ENCODE measurements around the gene KCNMA1. TPM values are rescaled to one million over a fixed set of nuclear protein-coding genes. Genes with fewer than 3 reads are reported as not detected.

KCNMA1 gene
- total RNA-seq, 1 donor from 2014 or later = 87.6 TPM

GRCh38 chr10:77082601-77083252 is 554.9 kb downstream of the KCNMA1 start:
- DNase-seq (ENCODE audit: low spot score) = no peak
- Mint-ChIP-seq H3K27ac (ENCODE audit: unreplicated experiment) (no peak overlapping the region), H3K27me3 (ENCODE audit: low read depth) (no peaks in the 10 kb centered on the region)

GRCh38 chr10:77081481-77081891 is 556.1 kb downstream of the KCNMA1 start:
- Mint-ChIP-seq H3K9me3 (ENCODE audit: low read depth) (no peaks in the 10 kb centered on the region), H3K27me3 (ENCODE audit: low read depth) (no peaks in the 10 kb centered on the region), H3K27ac (ENCODE audit: unreplicated experiment) (no peak overlapping the region), H3K36me3 (ENCODE audit: low read depth) (peaks cover 25% of the 10 kb centered on the region), H3K4me1 (ENCODE audit: low read depth) (no peaks in the 10 kb centered on the region), H3K4me3 (ENCODE audit: unreplicated experiment) (no peak overlapping the region)
- DNase-seq (ENCODE audit: low spot score) = no peak
- TF ChIP-seq CTCF (IDR thresholded peaks at IDR 0.05) = no peak

More at GRCh38 chr10:77082601-77083252, 554.9 kb downstream of the KCNMA1 start:
- H3K36me3 Mint-ChIP-seq (ENCODE audit: low read depth) = peaks cover 19% of the 10 kb centered on the region
- H3K9me3 Mint-ChIP-seq (ENCODE audit: low read depth) = no peaks in the 10 kb centered on the region
- TF ChIP-seq CTCF (IDR thresholded peaks at IDR 0.05) = peak; percentile 24
- H3K4me1 Mint-ChIP-seq (ENCODE audit: low read depth) = no peaks in the 10 kb centered on the region
- no peak overlapping the region for H3K4me3 Mint-ChIP-seq (ENCODE audit: unreplicated experiment)

- TF ChIP-seq CTCF (IDR thresholded peaks at IDR 0.05) = no peak
- Mint-ChIP-seq H3K36me3 (ENCODE audit: low read depth) (peaks cover 23% of the 10 kb centered on the region), H3K9me3 (ENCODE audit: low read depth) (no peaks in the 10 kb centered on the region), H3K4me1 (ENCODE audit: low read depth) (no peaks in the 10 kb centered on the region), H3K27ac (ENCODE audit: unreplicated experiment) (no peak overlapping the region), H3K4me3 (ENCODE audit: unreplicated experiment) (no peak overlapping the region), H3K27me3 (ENCODE audit: low read depth) (no peaks in the 10 kb centered on the region)
- DNase-seq (ENCODE audit: low spot score) = no peak
These were observed 557.1 kb downstream of the KCNMA1 start for GRCh38 chr10:77080361-77081027.

- DNase-seq (ENCODE audit: low spot score) = no peak
- no peaks in the 10 kb centered on the region for H3K4me1 Mint-ChIP-seq (ENCODE audit: low read depth)
- H3K27ac Mint-ChIP-seq (ENCODE audit: unreplicated experiment) = no peak overlapping the region
- H3K9me3 Mint-ChIP-seq (ENCODE audit: low read depth) = no peaks in the 10 kb centered on the region
- H3K4me3 Mint-ChIP-seq (ENCODE audit: unreplicated experiment) = no peak overlapping the region
- H3K27me3 Mint-ChIP-seq (ENCODE audit: low read depth) = no peaks in the 10 kb centered on the region
- peaks cover 20% of the 10 kb centered on the region for H3K36me3 Mint-ChIP-seq (ENCODE audit: low read depth)
- TF ChIP-seq CTCF (IDR thresholded peaks at IDR 0.05) = no peak
These were observed 557.9 kb downstream of the KCNMA1 start for GRCh38 chr10:77079592-77080300.

- Mint-ChIP-seq H3K36me3 (ENCODE audit: low read depth) (peaks cover 26% of the 10 kb centered on the region), H3K4me1 (ENCODE audit: low read depth) (peaks cover 10% of the 10 kb centered on the region)
- no peak for TF ChIP-seq CTCF (IDR thresholded peaks at IDR 0.05)
These were observed 560.2 kb downstream of the KCNMA1 start for GRCh38 chr10:77077316-77077945.

More at GRCh38 chr10:77077316-77077945, 560.2 kb downstream of the KCNMA1 start:
- Mint-ChIP-seq H3K27ac (ENCODE audit: unreplicated experiment) (no peak overlapping the region), H3K4me3 (ENCODE audit: unreplicated experiment) (no peak overlapping the region), H3K27me3 (ENCODE audit: low read depth) (no peaks in the 10 kb centered on the region), H3K9me3 (ENCODE audit: low read depth) (no peaks in the 10 kb centered on the region)
- DNase-seq (ENCODE audit: low spot score) = no peak

Measured in chondrocyte (in vitro differentiated cells).